ENCODE results near the gene HS3ST6. TPM values are rescaled to one million over a fixed set of nuclear protein-coding genes. Genes with fewer than 3 reads are reported as not detected.
A peak's percentile ranks its signal among the peaks of the same experiment; 100 is the strongest.

HS3ST6 gene
- total and polyA plus RNA-seq, 2 donors, result 0.38 to 1.3 TPM

GRCh38 chr16:1949507-1949906, 31.3 kb upstream of the HS3ST6 start:
- H3K4me1 ChIP-seq (ENCODE audit: control insufficient read depth in 2 of 2, insufficient read depth in 2 of 2, low read length in 2 of 2), result no peaks in the 10 kb centered on the region
- peaks cover 0 to 6% of the 10 kb centered on the region in 2 donors for H3K27me3 ChIP-seq (ENCODE audit: control insufficient read depth in 2 of 2, insufficient read depth in 1 of 2, low read length in 1 of 2)
- no peaks in the 10 kb centered on the region for H3K9me3 ChIP-seq (ENCODE audit: control insufficient read depth in 2 of 2, insufficient read depth in 1 of 2, low read length in 1 of 2)
- no peak overlapping the region for H3K4me3 ChIP-seq (ENCODE audit: low read length in 2 of 2)
- WGBS, result 98% methylated on average over 11 of the region's 11 CpGs
- H3K27ac ChIP-seq (ENCODE audit: low read depth in 1 of 2, low read length in 1 of 2), result no peak overlapping the region
- H3K36me3 ChIP-seq (ENCODE audit: control insufficient read depth in 2 of 2, insufficient read depth in 2 of 2, low read length in 1 of 2), result no peaks in the 10 kb centered on the region
- no peak for DNase-seq (ENCODE audit: low read depth in 6 of 9, low spot score in 9 of 9)

GRCh38 chr16:1947369-1947670, 29.1 kb upstream of the HS3ST6 start:
- 95% methylated on average over 9 of the region's 9 CpGs for WGBS
- DNase-seq (ENCODE audit: low read depth in 6 of 9, low spot score in 9 of 9), result no peak
- Histone ChIP-seq H3K36me3 (ENCODE audit: control insufficient read depth in 2 of 2, insufficient read depth in 2 of 2, low read length in 1 of 2) (no peaks in the 10 kb centered on the region), H3K27ac (ENCODE audit: low read depth in 1 of 2, low read length in 1 of 2) (no peak overlapping the region), H3K4me3 (ENCODE audit: low read length in 2 of 2) (no peak overlapping the region), H3K27me3 (ENCODE audit: control insufficient read depth in 2 of 2, insufficient read depth in 1 of 2, low read length in 1 of 2) (peaks cover 0 to 4% of the 10 kb centered on the region in 2 donors), H3K9me3 (ENCODE audit: control insufficient read depth in 2 of 2, insufficient read depth in 1 of 2, low read length in 1 of 2) (no peaks in the 10 kb centered on the region), H3K4me1 (ENCODE audit: control insufficient read depth in 2 of 2, insufficient read depth in 2 of 2, low read length in 2 of 2) (peaks cover 3 to 9% of the 10 kb centered on the region in 2 donors)

- WGBS, result 95% methylated on average over 38 of the region's 38 CpGs
- Histone ChIP-seq H3K4me3 (ENCODE audit: low read length in 2 of 2) (no peak overlapping the region), H3K27me3 (ENCODE audit: control insufficient read depth in 2 of 2, insufficient read depth in 1 of 2, low read length in 1 of 2) (peaks cover 0 to 7% of the 10 kb centered on the region in 2 donors), H3K36me3 (ENCODE audit: control insufficient read depth in 2 of 2, insufficient read depth in 2 of 2, low read length in 1 of 2) (no peaks in the 10 kb centered on the region), H3K27ac (ENCODE audit: low read depth in 1 of 2, low read length in 1 of 2) (no peak overlapping the region), H3K4me1 (ENCODE audit: control insufficient read depth in 2 of 2, insufficient read depth in 2 of 2, low read length in 2 of 2) (peaks cover 8 to 15% of the 10 kb centered on the region in 2 donors), H3K9me3 (ENCODE audit: control insufficient read depth in 2 of 2, insufficient read depth in 1 of 2, low read length in 1 of 2) (no peaks in the 10 kb centered on the region)
- DNase-seq (ENCODE audit: low read depth in 6 of 9, low spot score in 9 of 9), result no peak
Observed at GRCh38 chr16:1946495-1947368, 28.5 kb upstream of the HS3ST6 start.

- DNase-seq (ENCODE audit: low read depth in 6 of 9, low spot score in 9 of 9), result no peak
- peaks cover 8 to 21% of the 10 kb centered on the region in 2 donors for H3K4me1 ChIP-seq (ENCODE audit: control insufficient read depth in 2 of 2, insufficient read depth in 2 of 2, low read length in 2 of 2)
- no peaks in the 10 kb centered on the region for H3K9me3 ChIP-seq (ENCODE audit: control insufficient read depth in 2 of 2, insufficient read depth in 1 of 2, low read length in 1 of 2)
- no peak overlapping the region for H3K27ac ChIP-seq (ENCODE audit: low read depth in 1 of 2, low read length in 1 of 2)
- H3K36me3 ChIP-seq (ENCODE audit: control insufficient read depth in 2 of 2, insufficient read depth in 2 of 2, low read length in 1 of 2), result peaks cover 0 to 4% of the 10 kb centered on the region in 2 donors
- 93% methylated on average over 19 of the region's 19 CpGs for WGBS
- H3K27me3 ChIP-seq (ENCODE audit: control insufficient read depth in 2 of 2, insufficient read depth in 1 of 2, low read length in 1 of 2), result peaks cover 0 to 7% of the 10 kb centered on the region in 2 donors
- H3K4me3 ChIP-seq (ENCODE audit: low read length in 2 of 2), result no peak overlapping the region
Observed at GRCh38 chr16:1945559-1946391, 27.6 kb upstream of the HS3ST6 start.

GRCh38 chr16:1944612-1945199, 26.5 kb upstream of the HS3ST6 start:
- H3K36me3 ChIP-seq (ENCODE audit: control insufficient read depth in 2 of 2, insufficient read depth in 2 of 2, low read length in 1 of 2), result peaks cover 5 to 14% of the 10 kb centered on the region in 2 donors
- H3K9me3 ChIP-seq (ENCODE audit: control insufficient read depth in 2 of 2, insufficient read depth in 1 of 2, low read length in 1 of 2), result no peaks in the 10 kb centered on the region
- H3K4me3 ChIP-seq (ENCODE audit: low read length in 2 of 2), result no peak overlapping the region
- no peak for DNase-seq (ENCODE audit: low read depth in 6 of 9, low spot score in 9 of 9)
- H3K27me3 ChIP-seq (ENCODE audit: control insufficient read depth in 2 of 2, insufficient read depth in 1 of 2, low read length in 1 of 2), result peaks cover 0 to 7% of the 10 kb centered on the region in 2 donors
- 99% methylated on average over 21 of the region's 21 CpGs for WGBS
- H3K27ac ChIP-seq (ENCODE audit: low read depth in 1 of 2, low read length in 1 of 2), result no peak overlapping the region
- H3K4me1 ChIP-seq (ENCODE audit: control insufficient read depth in 2 of 2, insufficient read depth in 2 of 2, low read length in 2 of 2), result peaks cover 8 to 21% of the 10 kb centered on the region in 2 donors

GRCh38 chr16:1942810-1943726, 24.9 kb upstream of the HS3ST6 start, which contains the start of gene MSRB1:
Gene MSRB1 (minus strand): TSS chr16:1943199. CDS start chr16:1943156, 43 bp downstream.
- Histone ChIP-seq H3K27me3 (ENCODE audit: control insufficient read depth in 2 of 2, insufficient read depth in 1 of 2, low read length in 1 of 2) (peaks cover 0 to 7% of the 10 kb centered on the region in 2 donors), H3K4me1 (ENCODE audit: control insufficient read depth in 2 of 2, insufficient read depth in 2 of 2, low read length in 2 of 2) (peaks cover 8 to 21% of the 10 kb centered on the region in 2 donors), H3K27ac (ENCODE audit: low read depth in 1 of 2, low read length in 1 of 2) (peak within 1 kb of the TSS; percentile 26 to 78), H3K36me3 (ENCODE audit: control insufficient read depth in 2 of 2, insufficient read depth in 2 of 2, low read length in 1 of 2) (peaks cover 17 to 29% of the 10 kb centered on the region in 2 donors), H3K4me3 (ENCODE audit: low read length in 2 of 2) (peak within 1 kb of the TSS; percentile 72 to 86), H3K9me3 (ENCODE audit: control insufficient read depth in 2 of 2, insufficient read depth in 1 of 2, low read length in 1 of 2) (no peaks in the 10 kb centered on the region)
- WGBS, result 2% methylated on average over 77 of the region's 77 CpGs
- DNase-seq (ENCODE audit: low read depth in 6 of 9, low spot score in 9 of 9), result peak; percentile 92 to 100 (median 99)

GRCh38 chr16:1942047-1942809, 24.0 kb upstream of the HS3ST6 start:
- no peak for DNase-seq (ENCODE audit: low read depth in 6 of 9, low spot score in 9 of 9)
- Histone ChIP-seq H3K27ac (ENCODE audit: low read depth in 1 of 2, low read length in 1 of 2) (no peak overlapping the region), H3K9me3 (ENCODE audit: control insufficient read depth in 2 of 2, insufficient read depth in 1 of 2, low read length in 1 of 2) (no peaks in the 10 kb centered on the region), H3K4me3 (ENCODE audit: low read length in 2 of 2) (peak overlapping the region; percentile 72 to 86), H3K4me1 (ENCODE audit: control insufficient read depth in 2 of 2, insufficient read depth in 2 of 2, low read length in 2 of 2) (peaks cover 8 to 21% of the 10 kb centered on the region in 2 donors), H3K36me3 (ENCODE audit: control insufficient read depth in 2 of 2, insufficient read depth in 2 of 2, low read length in 1 of 2) (peaks cover 19 to 35% of the 10 kb centered on the region in 2 donors), H3K27me3 (ENCODE audit: control insufficient read depth in 2 of 2, insufficient read depth in 1 of 2, low read length in 1 of 2) (peaks cover 0 to 7% of the 10 kb centered on the region in 2 donors)
- 20% methylated on average over 17 of the region's 17 CpGs for WGBS

Data from thymus (tissue), 11 donors.